Colonic mucosa (tissue), 4 donors: Measurements from ENCODE around the gene POU6F1. TPM values are rescaled to one million over a fixed set of nuclear protein-coding genes. Genes with fewer than 3 reads are reported as not detected.
"Not testable (repeated sequence)": the region's sequence is repeated elsewhere in the genome, so short reads cannot be mapped to it uniquely, and the experiment has no call there.

Experiments used
- DNase-seq: peaks from one replicate; pipeline ENCODE4 v3.0.0-alpha.2; 2020
- H3K27ac ChIP-seq: fragments of 200-600 bp; one replicate; pipeline ENCODE4 v1.8.0; 2021
- H3K27me3 ChIP-seq: fragments of 200-600 bp; one replicate; pipeline ENCODE4 v1.8.0; 2021
- H3K36me3 ChIP-seq: fragments of 200-600 bp; one replicate; pipeline ENCODE4 v1.8.0; 2021
- H3K4me1 ChIP-seq: fragments of 200-600 bp; one replicate; pipeline ENCODE4 v1.8.0; 2021; ENCODE audit warnings: mild to moderate bottlenecking
- H3K4me3 ChIP-seq: fragments of 200-600 bp; one replicate; pipeline ENCODE4 v1.8.0; 2021
- H3K9ac ChIP-seq, 2 donors: one replicate each; pipeline ENCODE4 v1.7.0; 2013; ENCODE audit warnings: control low read depth in 2 of 2, low read depth in 2 of 2, low read length in 2 of 2
- H3K9me3 ChIP-seq: fragments of 200-600 bp; one replicate; pipeline ENCODE4 v1.8.0; 2021
- intact Hi-C: fragments of 100-400 bp; cut with DNase I; formaldehyde crosslinking; loops from one replicate; pipeline ENCODE4 v1.14.1; 2022
- total RNA-seq, 2 donors: library from RNA; stranded (reverse); fragmentation: NEBNext Ultra II Directional in 1 of 2; extraction: Animal tissue kit (Norgen Biotek cat#: 25700) in 1 of 2; gene quantifications; one replicate each; pipeline ENCODE4 v1.2.1, GENCODE V29; 2021
- TF ChIP-seq, protein P1 (sequence below): fragments of 200-600 bp; IDR thresholded peaks from one replicate; pipeline ENCODE4 v1.8.0; 2022; ENCODE audit warnings: antibody characterized with exemption, mild to moderate bottlenecking
- donor health status: healthy.
- donor health status: DM: no; HTN: no; CAD: no.
- donor health status: DM: no; HTN: no; CAD: no.

Gene POU6F1
- total RNA-seq, 2 donors from 2014 or later: 4.9 to 5.6 TPM

GRCh38 chr12:51238037-51238509 lies 20.2 kb upstream of the POU6F1 start:
- TF ChIP-seq, protein P1, sequence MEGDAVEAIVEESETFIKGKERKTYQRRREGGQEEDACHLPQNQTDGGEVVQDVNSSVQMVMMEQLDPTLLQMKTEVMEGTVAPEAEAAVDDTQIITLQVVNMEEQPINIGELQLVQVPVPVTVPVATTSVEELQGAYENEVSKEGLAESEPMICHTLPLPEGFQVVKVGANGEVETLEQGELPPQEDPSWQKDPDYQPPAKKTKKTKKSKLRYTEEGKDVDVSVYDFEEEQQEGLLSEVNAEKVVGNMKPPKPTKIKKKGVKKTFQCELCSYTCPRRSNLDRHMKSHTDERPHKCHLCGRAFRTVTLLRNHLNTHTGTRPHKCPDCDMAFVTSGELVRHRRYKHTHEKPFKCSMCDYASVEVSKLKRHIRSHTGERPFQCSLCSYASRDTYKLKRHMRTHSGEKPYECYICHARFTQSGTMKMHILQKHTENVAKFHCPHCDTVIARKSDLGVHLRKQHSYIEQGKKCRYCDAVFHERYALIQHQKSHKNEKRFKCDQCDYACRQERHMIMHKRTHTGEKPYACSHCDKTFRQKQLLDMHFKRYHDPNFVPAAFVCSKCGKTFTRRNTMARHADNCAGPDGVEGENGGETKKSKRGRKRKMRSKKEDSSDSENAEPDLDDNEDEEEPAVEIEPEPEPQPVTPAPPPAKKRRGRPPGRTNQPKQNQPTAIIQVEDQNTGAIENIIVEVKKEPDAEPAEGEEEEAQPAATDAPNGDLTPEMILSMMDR: no peak
- peak overlapping the region; percentile 100 for H3K27ac ChIP-seq
- H3K9ac ChIP-seq: peak overlapping the region; percentile 19 to 95
- H3K4me1 ChIP-seq: peaks cover 11% of the 10 kb centered on the region
- no peaks in the 10 kb centered on the region for H3K27me3 ChIP-seq
- H3K9me3 ChIP-seq: no peaks in the 10 kb centered on the region
- intact Hi-C loops: no loop called here
- peaks cover 19% of the 10 kb centered on the region for H3K36me3 ChIP-seq
- DNase-seq: no peak
- H3K4me3 ChIP-seq: peak overlapping the region; percentile 84

DNA sequence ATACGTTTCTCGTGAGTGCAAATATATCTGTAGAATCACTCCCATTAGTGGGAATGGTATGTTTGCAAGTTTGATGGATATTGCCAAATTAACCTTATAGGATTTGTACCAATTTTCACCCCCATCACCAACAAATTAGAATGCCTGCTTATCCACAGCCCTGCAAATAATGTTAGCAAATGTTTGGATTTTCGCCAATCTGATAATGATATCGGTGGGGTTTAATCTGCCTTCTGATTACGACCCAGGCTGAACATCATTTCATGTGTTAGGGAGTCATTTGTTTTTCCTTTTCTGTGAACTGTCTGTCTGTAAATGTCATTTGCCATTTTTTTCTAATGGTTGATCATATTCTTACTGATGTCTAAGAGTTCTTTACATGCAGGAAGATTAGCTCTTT lies 16.7 kb upstream of the POU6F1 start:
- no peaks in the 10 kb centered on the region for H3K9me3 ChIP-seq
- DNase-seq: no peak
- intact Hi-C loops: no loop called here
- no peaks in the 10 kb centered on the region for H3K36me3 ChIP-seq
- TF ChIP-seq, protein P1: no peak
- no peak overlapping the region for H3K9ac ChIP-seq
- no peak overlapping the region for H3K27ac ChIP-seq
- no peak overlapping the region for H3K4me3 ChIP-seq
- no peaks in the 10 kb centered on the region for H3K4me1 ChIP-seq
- no peaks in the 10 kb centered on the region for H3K27me3 ChIP-seq

- intact Hi-C loops: no loop called here
- Histone ChIP-seq H3K27ac (no peak overlapping the region), H3K9ac (no peak overlapping the region)
These were observed 14.8 kb upstream of the POU6F1 start for GRCh38 chr12:51232642-51233041.

GRCh38 chr12:51229116-51229809 lies 11.4 kb upstream of the POU6F1 start:
- no peaks in the 10 kb centered on the region for H3K4me1 ChIP-seq
- TF ChIP-seq, protein P1: no peak
- no peaks in the 10 kb centered on the region for H3K27me3 ChIP-seq
- DNase-seq: no peak
- H3K27ac ChIP-seq: no peak overlapping the region
- no peak overlapping the region for H3K4me3 ChIP-seq
- H3K36me3 ChIP-seq: no peaks in the 10 kb centered on the region
- H3K9ac ChIP-seq: no peak overlapping the region
- H3K9me3 ChIP-seq: no peaks in the 10 kb centered on the region
- intact Hi-C loops: no loop called here

More at GRCh38 chr12:51232642-51233041, 14.8 kb upstream of the POU6F1 start:
- Histone ChIP-seq H3K27me3 (no peaks in the 10 kb centered on the region), H3K36me3 (no peaks in the 10 kb centered on the region), H3K9me3 (no peaks in the 10 kb centered on the region), H3K4me3 (no peak overlapping the region), H3K4me1 (no peaks in the 10 kb centered on the region)
- no peak for DNase-seq
- TF ChIP-seq, protein P1: no peak

DNA sequence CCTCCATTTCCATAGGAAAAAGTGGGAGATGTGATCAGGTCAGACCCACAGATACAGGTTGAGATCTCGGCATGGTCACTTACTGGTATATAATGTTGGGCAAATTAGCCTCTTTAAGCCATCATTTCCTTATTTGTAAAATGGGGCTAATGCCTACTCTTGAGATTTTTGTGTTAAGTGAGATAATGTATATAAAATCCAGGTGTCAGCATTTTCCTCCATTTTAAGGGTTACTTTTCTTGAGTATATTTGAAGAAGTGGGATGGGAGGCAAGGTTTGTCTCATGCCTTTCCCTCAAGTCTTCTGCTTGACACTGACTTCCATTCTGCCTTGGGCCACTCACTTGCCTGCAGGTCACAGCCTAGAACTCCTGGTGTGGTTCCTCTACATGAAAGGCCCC lies 10.1 kb upstream of the POU6F1 start:
- intact Hi-C loops: no loop called here
- Histone ChIP-seq H3K9me3 (no peaks in the 10 kb centered on the region), H3K4me3 (no peak overlapping the region), H3K27ac (no peak overlapping the region), H3K36me3 (no peaks in the 10 kb centered on the region), H3K4me1 (no peaks in the 10 kb centered on the region), H3K27me3 (no peaks in the 10 kb centered on the region), H3K9ac (no peak overlapping the region)
- no peak for DNase-seq
- TF ChIP-seq, protein P1: no peak

DNA sequence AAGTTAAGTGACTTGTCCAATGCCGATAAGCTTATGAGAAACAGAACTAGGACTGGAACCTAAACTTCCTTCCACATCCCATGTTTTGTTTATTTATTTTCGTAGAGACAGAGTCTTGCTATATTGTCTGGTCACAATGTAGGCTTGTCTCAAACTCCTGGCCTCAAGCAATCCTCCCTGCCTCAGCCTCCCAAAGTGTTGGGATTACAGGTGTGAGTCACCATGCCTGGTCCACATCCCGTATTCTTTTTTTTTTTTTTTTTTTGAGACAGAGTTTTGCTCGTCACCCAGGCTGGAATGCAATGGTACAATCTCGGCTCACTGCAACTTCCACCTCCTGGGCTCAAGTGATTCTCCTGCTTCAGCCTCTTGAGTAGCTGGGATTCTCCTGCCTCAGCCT lies 9.2 kb upstream of the POU6F1 start:
- H3K36me3 ChIP-seq, H3K9me3 ChIP-seq, intact Hi-C loops, H3K27ac ChIP-seq, H3K4me3 ChIP-seq, H3K4me1 ChIP-seq, DNase-seq, H3K27me3 ChIP-seq, H3K9ac ChIP-seq: not testable (repeated sequence)
